Spinal cord (tissue), 10 donors: Measurements from ENCODE around the gene GNG7. TPM values are rescaled to one million over a fixed set of nuclear protein-coding genes. Genes with fewer than 3 reads are reported as not detected.

ENCODE experiments used
- DNase-seq, 6 donors: peaks; one replicate each; pipeline versions ENCODE4 v3.0.0 to v3.0.0-alpha.2; 2013 to 2015; ENCODE audit warnings: low spot score in 6 of 6, low read depth in 4 of 6
- H3K27ac ChIP-seq: one replicate; pipeline ENCODE4 v1.5.1; 2013; ENCODE audit warnings: low read depth, low read length, control low read depth
- H3K27me3 ChIP-seq: one replicate; pipeline ENCODE4 v1.6.1; 2013; ENCODE audit warnings: low read length; ENCODE audit not compliant: control insufficient read depth, insufficient read depth
- H3K36me3 ChIP-seq: one replicate; pipeline ENCODE4 v1.6.1; 2013; ENCODE audit warnings: low read length; ENCODE audit not compliant: control insufficient read depth, insufficient read depth
- H3K4me1 ChIP-seq: one replicate; pipeline ENCODE4 v1.6.1; 2013; ENCODE audit warnings: low read length; ENCODE audit not compliant: control insufficient read depth, insufficient read depth
- H3K4me3 ChIP-seq: one replicate; pipeline ENCODE4 v1.5.1; 2013; ENCODE audit warnings: low read depth, low read length, control low read depth
- H3K9me3 ChIP-seq: one replicate; pipeline ENCODE4 v1.6.1; 2013; ENCODE audit warnings: low read length; ENCODE audit not compliant: control insufficient read depth, insufficient read depth
- WGBS: methylation state at CpG from one replicate; pipeline ENCODE4 v1.1.5; 2013; ENCODE audit warnings: missing lambda C conversion rate; ENCODE audit not compliant: insufficient coverage; 5-methylcytosine and 5-hydroxymethylcytosine counted together
- polyA plus RNA-seq, 2 donors: library from polyadenylated mRNA; unstranded; fragments of 120-200 nt; gene quantifications; one replicate each; pipeline ENCODE4 v1.2.1, GENCODE V29; 2013; ENCODE audit not compliant: insufficient read length in 2 of 2
- total RNA-seq, 2 donors: library from RNA; depleted of rRNA in 1 of 2; stranded (reverse); fragments of 120-200 nt in 1 of 2; fragments of >200 nt in 1 of 2; gene quantifications; one replicate each; pipeline versions ENCODE4 v1.2.3 to v1.2.4, GENCODE V29; 2013 to 2014
- donor health status: healthy.

Gene GNG7
- total and polyA plus RNA-seq, 4 donors = 6.2 to 60.4 (median 30.2) TPM

DNA sequence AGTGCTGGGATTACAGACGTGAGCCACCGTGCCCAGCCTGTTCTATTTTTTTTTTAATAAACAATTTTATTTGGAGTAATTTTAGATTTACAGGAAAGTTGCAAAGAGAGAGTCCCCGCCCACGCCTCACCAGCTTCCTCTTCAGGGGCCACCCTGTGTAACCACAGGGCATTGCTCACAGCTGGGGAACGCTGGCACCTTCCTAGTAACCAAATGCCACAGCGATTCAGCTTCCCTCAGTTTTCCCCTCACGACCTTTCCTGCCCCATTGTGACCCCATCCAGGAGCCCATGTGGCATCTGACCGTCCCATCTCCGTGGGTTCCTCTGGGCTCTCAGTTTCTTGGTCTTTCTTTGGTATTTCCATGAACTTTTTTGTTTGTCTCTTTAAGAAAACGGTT is 83.9 kb downstream of the GNG7 start:
- Histone ChIP-seq H3K27ac (no peak overlapping the region), H3K9me3 (no peaks in the 10 kb centered on the region), H3K36me3 (peaks cover 5% of the 10 kb centered on the region), H3K4me1 (peaks cover 10% of the 10 kb centered on the region), H3K4me3 (no peak overlapping the region), H3K27me3 (no peaks in the 10 kb centered on the region)
- WGBS = 84% methylated on average over 7 of the region's 10 CpGs
- no peak for DNase-seq

DNA sequence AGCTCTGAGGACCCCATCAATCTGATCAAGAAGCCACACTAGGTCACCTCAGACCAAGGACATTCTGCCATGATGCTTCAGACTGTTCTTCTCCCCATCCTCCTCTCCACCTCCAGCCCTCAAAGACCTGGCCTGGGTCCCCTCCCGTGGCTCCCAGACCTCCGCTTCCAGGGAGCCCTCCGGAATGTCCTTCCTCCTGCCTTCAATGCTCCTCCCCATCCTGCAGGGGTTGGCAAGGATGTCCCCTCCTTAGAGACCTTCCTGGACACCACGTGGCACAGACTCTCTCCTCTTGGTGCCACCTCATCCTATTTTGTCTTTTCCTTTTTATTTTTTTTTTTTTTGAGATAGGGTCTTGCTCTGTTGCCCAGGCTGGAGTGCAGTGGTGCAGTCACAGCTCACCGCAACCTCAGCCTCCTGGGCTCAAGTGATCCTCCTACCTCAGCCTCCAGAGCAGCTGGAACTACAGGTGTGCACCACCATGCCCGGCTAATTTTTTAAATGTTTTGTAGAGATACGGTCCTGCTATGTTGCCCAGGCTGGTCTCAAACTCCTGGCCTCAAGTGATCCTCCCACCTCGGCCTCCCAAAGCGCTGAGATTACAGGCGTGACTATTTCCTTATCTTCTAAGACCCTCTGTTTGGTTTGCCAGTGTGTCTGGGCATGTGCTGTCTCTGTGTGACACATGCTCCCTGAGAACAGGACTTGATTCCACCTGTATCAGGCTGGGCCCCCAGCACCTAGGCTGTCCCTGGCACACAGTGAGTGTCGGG is 84.9 kb downstream of the GNG7 start:
- Histone ChIP-seq H3K4me1 (peaks cover 12% of the 10 kb centered on the region), H3K9me3 (no peaks in the 10 kb centered on the region), H3K27me3 (no peaks in the 10 kb centered on the region), H3K36me3 (peaks cover 3% of the 10 kb centered on the region), H3K27ac (no peak overlapping the region), H3K4me3 (no peak overlapping the region)
- 95% methylated on average over 9 of the region's 11 CpGs for WGBS
- no peak for DNase-seq

DNA sequence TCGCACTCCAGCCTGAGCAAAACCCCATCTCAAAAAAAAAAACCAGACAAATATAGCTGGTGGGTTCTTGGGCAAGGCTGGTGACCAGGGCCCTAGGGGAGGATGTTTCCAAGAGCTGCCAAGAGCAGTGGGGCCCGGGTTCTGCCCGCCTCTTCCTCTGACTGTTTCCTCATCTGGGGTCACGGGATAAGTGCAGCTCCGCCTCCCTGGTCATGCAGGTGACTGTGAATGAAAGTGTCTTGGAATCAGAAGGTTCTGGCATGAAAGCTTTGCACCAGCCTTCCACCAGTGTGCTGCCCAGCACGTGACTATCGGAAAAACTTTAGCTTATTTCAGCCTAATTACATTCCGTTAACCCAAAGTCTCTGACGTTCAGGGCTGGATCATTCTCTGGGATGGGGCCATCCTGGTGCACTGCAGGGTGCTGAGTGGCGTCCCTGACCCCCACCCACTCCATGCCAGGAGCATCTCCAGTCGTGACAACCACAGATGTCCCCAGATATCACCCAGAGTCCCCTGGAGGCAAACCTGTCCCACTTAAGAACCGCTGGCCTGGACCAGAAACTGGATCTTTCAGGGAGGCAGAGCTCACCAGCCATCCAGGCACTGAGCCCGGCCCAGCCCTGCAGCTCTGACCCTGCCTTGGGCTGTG is 85.6 kb downstream of the GNG7 start:
- H3K9me3 ChIP-seq = no peaks in the 10 kb centered on the region
- no peaks in the 10 kb centered on the region for H3K27me3 ChIP-seq
- DNase-seq = no peak
- 76% methylated on average over 12 of the region's 13 CpGs for WGBS
- H3K36me3 ChIP-seq = peaks cover 2% of the 10 kb centered on the region
- H3K4me1 ChIP-seq = peaks cover 12% of the 10 kb centered on the region
- no peak overlapping the region for H3K4me3 ChIP-seq
- no peak overlapping the region for H3K27ac ChIP-seq

DNA sequence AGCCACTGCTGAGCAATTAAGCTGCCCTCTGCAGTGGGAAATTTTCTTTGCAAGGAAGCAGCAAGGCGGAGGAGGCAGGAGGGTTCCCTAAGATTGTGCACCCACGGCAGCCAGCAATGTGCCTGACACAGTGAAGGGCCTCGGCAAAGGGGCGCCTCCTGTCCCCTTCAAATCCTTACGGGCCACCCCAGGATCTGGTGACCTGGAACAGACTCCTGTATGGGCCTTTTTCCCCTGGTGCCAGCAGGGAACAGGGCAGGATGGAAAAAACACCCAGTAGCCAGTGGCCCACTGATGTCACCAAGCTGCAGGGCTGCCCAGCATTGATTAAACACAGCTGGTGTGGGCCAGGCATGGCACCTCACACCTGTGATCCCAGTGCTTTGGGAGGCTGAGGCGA is 86.7 kb downstream of the GNG7 start:
- H3K4me3 ChIP-seq = no peak overlapping the region
- H3K4me1 ChIP-seq = peaks cover 20% of the 10 kb centered on the region
- H3K36me3 ChIP-seq = peaks cover 2% of the 10 kb centered on the region
- H3K27ac ChIP-seq = no peak overlapping the region
- no peak for DNase-seq
- no peaks in the 10 kb centered on the region for H3K9me3 ChIP-seq
- WGBS = 88% methylated on average over 6 of the region's 6 CpGs
- no peaks in the 10 kb centered on the region for H3K27me3 ChIP-seq

DNA sequence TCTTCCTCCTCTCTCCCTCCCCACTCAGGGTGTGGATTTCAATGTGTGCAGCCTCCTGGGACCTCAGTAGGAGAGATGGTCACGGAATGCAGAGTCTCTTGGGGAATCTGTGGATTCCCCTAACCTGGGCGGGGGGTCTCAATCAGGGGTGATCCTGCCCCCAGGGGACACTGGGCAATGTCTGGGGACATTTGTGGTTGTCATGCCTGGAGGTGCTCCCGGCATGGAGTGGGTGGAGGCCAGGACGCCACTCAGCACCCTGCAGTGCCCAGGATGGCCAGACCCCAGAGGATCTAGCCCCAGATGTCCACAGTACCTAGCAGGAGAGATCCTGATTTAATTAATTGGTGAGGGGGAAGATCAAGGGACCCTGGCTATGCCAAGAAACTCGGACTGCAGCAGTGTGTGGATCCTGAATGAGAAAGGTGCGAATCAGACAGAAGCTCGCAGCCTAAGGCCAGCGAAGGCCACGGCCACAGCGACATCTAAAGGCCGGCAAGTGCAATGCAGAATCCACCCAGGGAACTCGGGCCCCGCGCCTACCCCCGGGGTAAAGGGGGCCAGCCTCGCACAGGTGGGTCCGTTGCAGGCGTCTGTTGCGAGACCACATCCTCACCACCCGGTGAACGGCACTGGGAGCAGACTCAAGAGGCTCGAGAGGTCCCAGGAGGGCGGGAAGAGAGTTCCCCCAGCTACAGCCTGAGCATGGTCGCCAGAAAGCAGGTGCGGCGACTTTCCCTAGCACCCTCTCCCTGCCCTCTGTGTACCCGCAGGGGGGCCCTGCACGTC is 88.8 kb downstream of the GNG7 start:
- WGBS = 20% methylated on average over 28 of the region's 28 CpGs
- Histone ChIP-seq H3K27me3 (no peaks in the 10 kb centered on the region), H3K9me3 (no peaks in the 10 kb centered on the region), H3K4me1 (peaks cover 19% of the 10 kb centered on the region), H3K27ac (no peak overlapping the region), H3K36me3 (no peaks in the 10 kb centered on the region), H3K4me3 (no peak overlapping the region)
- DNase-seq = peak in 1 of 6 donors; percentile 55

DNA sequence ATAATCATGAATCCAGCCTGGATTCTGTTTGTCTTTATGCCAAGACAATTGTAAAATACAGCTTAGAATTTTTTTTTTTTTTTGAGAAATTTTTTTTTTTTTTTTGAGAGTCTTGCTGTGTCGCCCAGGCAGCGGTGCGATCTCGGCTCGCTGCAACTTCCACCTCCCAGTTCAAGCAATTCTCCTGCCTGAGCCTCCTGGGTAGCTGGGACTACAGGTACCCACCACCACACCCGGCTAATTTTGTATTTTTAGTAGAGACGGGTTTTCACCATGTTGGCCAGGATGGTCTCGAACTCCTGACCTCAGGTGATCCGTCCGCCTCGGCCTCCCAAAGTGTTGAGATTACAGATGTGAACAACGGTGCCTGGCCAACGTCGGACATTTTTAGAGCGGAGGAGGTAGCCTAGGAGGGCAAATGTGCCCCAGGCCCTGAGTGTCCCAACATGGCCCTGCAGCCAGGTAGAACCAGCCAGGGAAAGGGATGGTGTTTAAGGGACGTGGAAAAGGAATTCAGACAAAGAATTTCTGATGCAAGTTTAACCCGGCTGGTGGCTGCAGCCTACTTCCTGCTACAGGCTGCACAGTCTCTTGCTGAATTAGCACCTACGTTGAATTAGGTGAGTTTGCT is 89.8 kb downstream of the GNG7 start:
- Histone ChIP-seq H3K27ac (no peak overlapping the region), H3K9me3 (no peaks in the 10 kb centered on the region), H3K4me1 (peaks cover 19% of the 10 kb centered on the region), H3K36me3 (peaks cover 6% of the 10 kb centered on the region), H3K4me3 (no peak overlapping the region), H3K27me3 (no peaks in the 10 kb centered on the region)
- DNase-seq = no peak
- 83% methylated on average over 12 of the region's 18 CpGs for whole genome bisulfite sequencing

DNA sequence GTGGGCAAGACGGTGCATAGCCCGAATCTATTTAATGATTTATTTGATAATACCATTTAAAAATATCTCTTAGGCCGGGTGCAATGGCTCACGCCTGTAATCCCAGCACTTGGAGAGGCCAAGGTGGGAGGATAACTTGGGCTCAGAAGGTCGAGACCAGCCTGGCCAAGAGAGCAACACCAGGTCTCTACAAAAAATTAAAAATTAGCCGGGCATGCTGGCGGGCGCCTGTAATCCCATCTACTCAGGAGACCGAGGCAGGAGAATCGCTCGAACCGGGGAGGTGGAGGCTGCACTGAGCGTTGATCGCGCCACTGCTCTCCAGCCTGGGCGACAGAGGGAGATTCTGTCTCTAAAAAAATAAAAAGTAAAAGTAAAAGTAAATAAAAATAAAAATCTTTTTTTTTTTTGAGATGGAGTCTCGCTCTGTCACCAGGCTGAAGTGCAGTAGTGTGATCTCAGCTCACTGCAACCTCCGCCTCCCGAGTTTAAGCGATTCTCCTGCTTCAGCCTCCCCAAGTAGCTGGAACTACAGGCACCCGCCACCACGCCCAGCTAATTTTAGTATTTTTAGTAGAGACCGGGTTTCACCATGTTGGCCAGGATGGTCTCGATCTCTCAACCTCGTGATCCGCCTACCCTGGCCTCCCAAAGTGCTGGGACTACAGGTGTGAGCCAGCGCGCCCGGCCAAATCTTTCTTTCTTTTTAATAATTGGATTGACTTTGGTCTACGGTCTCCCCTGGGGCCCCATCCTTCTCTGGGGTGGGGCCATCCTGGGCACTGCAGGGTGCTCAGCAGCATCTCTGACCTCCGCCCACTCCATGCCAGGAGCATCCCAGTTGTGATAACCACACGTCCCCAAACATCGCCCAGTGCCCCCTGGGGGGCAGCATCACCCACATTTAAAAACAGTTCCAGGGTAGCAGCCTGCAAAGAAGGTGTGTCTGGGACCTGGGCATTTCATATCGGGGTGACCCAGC is 90.7 kb downstream of the GNG7 start:
- Histone ChIP-seq H3K27me3 (no peaks in the 10 kb centered on the region), H3K9me3 (no peaks in the 10 kb centered on the region), H3K27ac (no peak overlapping the region), H3K4me1 (peaks cover 19% of the 10 kb centered on the region), H3K36me3 (peaks cover 8% of the 10 kb centered on the region), H3K4me3 (no peak overlapping the region)
- no peak for DNase-seq
- WGBS = 75% methylated on average over 14 of the region's 34 CpGs

DNA sequence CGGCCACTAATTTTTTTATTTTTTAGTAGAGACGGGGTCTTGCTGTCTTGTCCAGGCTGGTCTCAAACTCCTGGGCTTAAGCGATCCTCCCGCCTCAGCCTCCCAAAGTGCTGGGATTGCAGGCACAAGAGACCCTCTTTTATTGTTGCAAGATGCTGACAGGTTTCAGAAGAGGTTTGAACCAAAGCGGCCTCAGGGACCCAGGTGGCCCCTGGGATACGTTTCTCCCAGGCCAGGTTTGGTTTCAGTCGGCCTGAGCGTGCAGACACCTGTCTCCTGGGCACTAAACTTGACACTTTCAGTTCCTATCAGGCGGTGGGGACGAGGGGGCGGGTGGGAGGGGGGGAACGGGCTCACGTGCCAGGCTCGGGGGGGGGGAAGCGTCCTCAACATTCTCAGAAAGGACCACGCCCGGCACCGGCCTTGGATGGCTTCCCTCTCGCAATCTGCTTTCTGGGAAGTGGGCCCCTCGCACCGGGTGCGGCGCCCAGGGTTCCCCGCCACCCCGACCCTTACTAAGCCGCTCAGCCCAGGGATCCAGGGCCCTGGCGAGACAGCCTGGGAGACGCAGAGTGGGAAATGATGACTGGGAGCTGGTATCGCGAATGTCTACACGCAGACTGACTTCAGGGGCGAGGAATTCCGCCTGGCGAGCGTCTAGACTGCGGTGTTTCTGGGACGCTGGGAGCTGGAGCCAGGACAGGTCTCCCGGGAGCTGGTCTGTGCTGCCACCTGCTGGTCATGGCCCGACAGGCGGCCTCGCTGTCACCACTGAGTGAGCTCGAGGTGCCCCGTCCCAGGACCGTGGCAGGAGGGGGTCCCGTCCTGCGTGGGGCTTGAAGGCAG is 91.6 kb downstream of the GNG7 start:
- Histone ChIP-seq H3K4me3 (peak overlapping the region; percentile 46), H3K27ac (peak overlapping the region; percentile 61), H3K9me3 (no peaks in the 10 kb centered on the region), H3K4me1 (peaks cover 19% of the 10 kb centered on the region), H3K36me3 (peaks cover 8% of the 10 kb centered on the region), H3K27me3 (no peaks in the 10 kb centered on the region)
- DNase-seq = peak in 5 of 6 donors; percentile 49 to 94 (median 75)
- WGBS = 19% methylated on average over 30 of the region's 46 CpGs
